Fibroblast of lung (primary cell): ENCODE results near the gene AFAP1L2. TPM values are rescaled to one million over a fixed set of nuclear protein-coding genes. Genes with fewer than 3 reads are reported as not detected.

Experiments
- DNase-seq, 2 donors: peaks; one replicate each; pipeline versions ENCODE4 v3.0.0 to v3.0.0-alpha.2; 2010; ENCODE audit warnings: low read depth in 2 of 2
- H2AFZ ChIP-seq: 2 replicates; pipeline ENCODE4 v1.5.1; 2012; ENCODE audit warnings: low read length, control low read depth, inconsistent platforms
- H3K27ac ChIP-seq: 2 replicates; pipeline ENCODE4 v1.5.1; 2011; ENCODE audit warnings: low read length, control low read depth; ENCODE audit not compliant: insufficient read depth
- H3K27me3 ChIP-seq: 2 replicates; pipeline ENCODE4 v1.5.1; 2011; ENCODE audit warnings: mild to moderate bottlenecking, low read length; ENCODE audit not compliant: control insufficient read depth, insufficient read depth
- H3K36me3 ChIP-seq: 2 replicates; pipeline ENCODE4 v1.5.1; 2011; ENCODE audit warnings: low read length; ENCODE audit not compliant: control insufficient read depth, insufficient read depth
- H3K4me1 ChIP-seq: 2 replicates; pipeline ENCODE4 v1.5.1; 2011; ENCODE audit warnings: low read length; ENCODE audit not compliant: control insufficient read depth, insufficient read depth; ENCODE audit errors: extremely low read depth
- H3K4me2 ChIP-seq: 2 replicates; pipeline ENCODE4 v1.5.1; 2011; ENCODE audit warnings: low read length, control low read depth; ENCODE audit not compliant: insufficient read depth; ENCODE audit errors: extremely low read depth
- H3K4me3 ChIP-seq, 4 experiments: fragments of 200-600 bp in 1 of 4; sonication (generic) in 1 of 4; replicated peaks in 1 of 4; 2 replicates each; pipeline ENCODE4 v1.5.1; 2011 to 2016; ENCODE audit warnings: low read length in 4 of 4, low read depth in 3 of 4, mild to moderate bottlenecking in 3 of 4, control low read depth in 2 of 4, inconsistent platforms in 1 of 4, mixed read lengths in 1 of 4; ENCODE audit not compliant: insufficient read depth in 1 of 4; ENCODE audit errors: control extremely low read depth in 1 of 4
- H3K79me2 ChIP-seq: 2 replicates; pipeline ENCODE4 v1.5.1; 2012; ENCODE audit warnings: mild to moderate bottlenecking, low read length, inconsistent platforms; ENCODE audit not compliant: control insufficient read depth, insufficient read depth
- H3K9ac ChIP-seq: 2 replicates; pipeline ENCODE4 v1.5.1; 2011; ENCODE audit warnings: mild to moderate bottlenecking, low read length, control low read depth; ENCODE audit not compliant: insufficient read depth
- H3K9me3 ChIP-seq: 2 replicates; pipeline ENCODE4 v1.5.1; 2012; ENCODE audit warnings: low read depth, low read length; ENCODE audit not compliant: control insufficient read depth, insufficient read depth
- H4K20me1 ChIP-seq: 2 replicates; pipeline ENCODE4 v1.5.1; 2011; ENCODE audit warnings: low read length; ENCODE audit not compliant: control insufficient read depth, insufficient read depth; ENCODE audit errors: extremely low read depth
- CTCF ChIP-seq, 2 donors: IDR thresholded peaks in 1 of 2; conservative IDR thresholded peaks in 1 of 2; 1 replicate in 1 of 2; 2 replicates in 1 of 2; pipeline ENCODE4 v1.5.1; 2011 to 2012; ENCODE audit warnings: low read length in 2 of 2, control low read depth in 1 of 2, inconsistent platforms in 1 of 2, low read depth in 1 of 2, mild to moderate bottlenecking in 1 of 2
- EZH2 ChIP-seq: IDR thresholded peaks from 2 replicates; pipeline ENCODE4 v1.5.1; 2012; ENCODE audit warnings: low read length, control low read depth, mild to moderate bottlenecking; ENCODE audit errors: missing control alignments
- polyA plus RNA-seq, 2 donors: library from polyadenylated mRNA; depleted of rRNA in 1 of 2; stranded (reverse) in 1 of 2; unstranded in 1 of 2; fragments of >200 nt; gene quantifications; 2 replicates each; pipeline ENCODE4 v1.2.1, GENCODE V29; 2011 to 2012; ENCODE audit warnings: missing spikeins in 1 of 2
- total RNA-seq: library from RNA; depleted of rRNA; stranded (reverse); fragments of >200 nt; gene quantifications from 2 replicates; pipeline ENCODE4 v1.2.1, GENCODE V29; 2014

Gene AFAP1L2
- total and polyA plus RNA-seq, 2 donors (not counting 1 experiment from before 2014, with no cell fraction given), result 0.17 to 9.6 TPM

- DNase-seq, result no peak
- Histone ChIP-seq H3K4me3 (no peak overlapping the region), H4K20me1 (no peaks in the 10 kb centered on the region), H3K9ac (no peak overlapping the region), H3K79me2 (no peaks in the 10 kb centered on the region), H3K27ac (no peak overlapping the region), H3K27me3 (peaks cover 18% of the 10 kb centered on the region), H2AFZ (no peak overlapping the region), H3K36me3 (no peaks in the 10 kb centered on the region), H3K4me2 (no peak overlapping the region), H3K9me3 (no peaks in the 10 kb centered on the region), H3K4me1 (peaks cover 13% of the 10 kb centered on the region)
- TF ChIP-seq EZH2 (no peak), CTCF (conservative IDR thresholded peaks at IDR 0.05 in 1 of 2, IDR thresholded peaks at IDR 0.05 in 1 of 2; ENCODE audit: low read depth in 1 of 2, low read length in 2 of 2) (no peak)
Observed at GRCh38 chr10:114274616-114275453, 129.5 kb downstream of the AFAP1L2 start.

GRCh38 chr10:114273910-114274309 is 130.4 kb downstream of the AFAP1L2 start:
- H3K79me2 ChIP-seq, result no peaks in the 10 kb centered on the region
- H3K4me2 ChIP-seq, result no peak overlapping the region

GRCh38 chr10:114272696-114273095 is 131.6 kb downstream of the AFAP1L2 start:
- no peak for TF ChIP-seq EZH2
- Histone ChIP-seq H4K20me1 (no peaks in the 10 kb centered on the region), H3K27me3 (peaks cover 2% of the 10 kb centered on the region), H3K9me3 (no peaks in the 10 kb centered on the region), H3K9ac (no peak overlapping the region), H3K4me3 (no peak overlapping the region), H3K36me3 (no peaks in the 10 kb centered on the region), H3K79me2 (no peaks in the 10 kb centered on the region), H3K27ac (no peak overlapping the region), H3K4me2 (no peak overlapping the region), H3K4me1 (peaks cover 13% of the 10 kb centered on the region), H2AFZ (no peak overlapping the region)
- DNase-seq, result no peak

More at GRCh38 chr10:114273910-114274309, 130.4 kb downstream of the AFAP1L2 start:
- Histone ChIP-seq H3K9me3 (no peaks in the 10 kb centered on the region), H3K36me3 (no peaks in the 10 kb centered on the region), H3K4me1 (peaks cover 13% of the 10 kb centered on the region), H3K4me3 (no peak overlapping the region), H2AFZ (no peak overlapping the region), H3K9ac (no peak overlapping the region), H4K20me1 (no peaks in the 10 kb centered on the region), H3K27me3 (peaks cover 11% of the 10 kb centered on the region), H3K27ac (no peak overlapping the region)
- no peak for DNase-seq
- TF ChIP-seq CTCF (conservative IDR thresholded peaks at IDR 0.05 in 1 of 2, IDR thresholded peaks at IDR 0.05 in 1 of 2; ENCODE audit: low read depth in 1 of 2, low read length in 2 of 2), result no peak
- TF ChIP-seq EZH2, result no peak
